PC-9 (cell line): ENCODE data around the gene SPEG.

Experiments
- EZH2 ChIP-seq: fragments of 200-600 bp; sonication (generic); IDR thresholded peaks from 2 replicates; pipeline ENCODE4 v1.8.0; 2017; ENCODE audit warnings: antibody characterized with exemption, low read depth
- TF ChIP-seq, protein P1 (sequence below): fragments of 200-600 bp; sonication (generic); conservative IDR thresholded peaks from 2 replicates; pipeline ENCODE4 v1.6.1; 2017; ENCODE audit warnings: mixed run types, antibody characterized with exemption, mild to moderate bottlenecking, moderate library complexity

DNA sequence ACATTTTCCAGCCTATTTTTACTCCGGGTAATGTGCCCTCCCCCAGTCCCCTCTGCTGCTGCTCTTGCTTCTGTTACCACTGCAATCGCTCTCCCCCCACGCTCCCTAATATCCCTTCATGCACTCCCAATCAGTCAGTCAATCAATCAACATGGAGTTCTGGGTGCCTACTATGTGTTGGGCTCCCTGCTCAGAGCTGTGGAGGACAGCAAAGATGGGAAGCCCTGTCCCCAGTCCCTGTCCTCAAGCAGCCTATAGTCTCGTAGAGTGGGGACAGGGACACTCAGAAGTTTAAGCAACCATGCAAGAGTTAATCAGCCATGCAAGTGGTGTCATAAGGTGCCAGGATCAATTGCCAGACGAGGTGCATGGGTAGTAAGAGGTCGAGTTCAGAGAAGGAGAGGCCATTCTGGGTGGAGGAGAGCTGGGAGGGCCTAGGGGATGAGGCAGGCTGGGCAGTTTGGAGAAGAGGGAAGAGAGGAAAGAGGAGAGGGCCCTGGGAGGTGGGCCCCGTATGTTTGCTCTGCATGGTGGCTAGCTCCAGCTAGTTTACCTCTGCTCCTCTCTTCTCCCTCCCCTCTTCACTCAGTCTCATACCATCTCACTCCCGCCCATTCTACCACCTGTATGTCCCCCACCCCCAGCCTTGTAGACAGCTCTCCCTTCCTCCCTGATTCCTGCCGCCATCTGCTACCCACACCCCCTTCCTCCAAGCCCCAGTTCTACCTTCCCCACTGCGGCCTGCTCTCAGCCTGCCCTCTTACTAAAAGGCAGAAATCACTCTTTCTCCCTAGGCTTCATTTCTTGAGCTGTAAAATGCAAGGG, 83.5 kb downstream of the SPEG start:
- TF ChIP-seq, protein P1, sequence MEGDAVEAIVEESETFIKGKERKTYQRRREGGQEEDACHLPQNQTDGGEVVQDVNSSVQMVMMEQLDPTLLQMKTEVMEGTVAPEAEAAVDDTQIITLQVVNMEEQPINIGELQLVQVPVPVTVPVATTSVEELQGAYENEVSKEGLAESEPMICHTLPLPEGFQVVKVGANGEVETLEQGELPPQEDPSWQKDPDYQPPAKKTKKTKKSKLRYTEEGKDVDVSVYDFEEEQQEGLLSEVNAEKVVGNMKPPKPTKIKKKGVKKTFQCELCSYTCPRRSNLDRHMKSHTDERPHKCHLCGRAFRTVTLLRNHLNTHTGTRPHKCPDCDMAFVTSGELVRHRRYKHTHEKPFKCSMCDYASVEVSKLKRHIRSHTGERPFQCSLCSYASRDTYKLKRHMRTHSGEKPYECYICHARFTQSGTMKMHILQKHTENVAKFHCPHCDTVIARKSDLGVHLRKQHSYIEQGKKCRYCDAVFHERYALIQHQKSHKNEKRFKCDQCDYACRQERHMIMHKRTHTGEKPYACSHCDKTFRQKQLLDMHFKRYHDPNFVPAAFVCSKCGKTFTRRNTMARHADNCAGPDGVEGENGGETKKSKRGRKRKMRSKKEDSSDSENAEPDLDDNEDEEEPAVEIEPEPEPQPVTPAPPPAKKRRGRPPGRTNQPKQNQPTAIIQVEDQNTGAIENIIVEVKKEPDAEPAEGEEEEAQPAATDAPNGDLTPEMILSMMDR = no peak
- TF ChIP-seq EZH2 = no peak
